ENCODE measurements around the gene SLC6A2.

SLC6A2 gene

GRCh38 chr16:55647343-55647742, 8.4 kb upstream of the SLC6A2 start:
- DNase-seq (ENCODE audit: low read depth) = no peak
- TF ChIP-seq, protein P1, sequence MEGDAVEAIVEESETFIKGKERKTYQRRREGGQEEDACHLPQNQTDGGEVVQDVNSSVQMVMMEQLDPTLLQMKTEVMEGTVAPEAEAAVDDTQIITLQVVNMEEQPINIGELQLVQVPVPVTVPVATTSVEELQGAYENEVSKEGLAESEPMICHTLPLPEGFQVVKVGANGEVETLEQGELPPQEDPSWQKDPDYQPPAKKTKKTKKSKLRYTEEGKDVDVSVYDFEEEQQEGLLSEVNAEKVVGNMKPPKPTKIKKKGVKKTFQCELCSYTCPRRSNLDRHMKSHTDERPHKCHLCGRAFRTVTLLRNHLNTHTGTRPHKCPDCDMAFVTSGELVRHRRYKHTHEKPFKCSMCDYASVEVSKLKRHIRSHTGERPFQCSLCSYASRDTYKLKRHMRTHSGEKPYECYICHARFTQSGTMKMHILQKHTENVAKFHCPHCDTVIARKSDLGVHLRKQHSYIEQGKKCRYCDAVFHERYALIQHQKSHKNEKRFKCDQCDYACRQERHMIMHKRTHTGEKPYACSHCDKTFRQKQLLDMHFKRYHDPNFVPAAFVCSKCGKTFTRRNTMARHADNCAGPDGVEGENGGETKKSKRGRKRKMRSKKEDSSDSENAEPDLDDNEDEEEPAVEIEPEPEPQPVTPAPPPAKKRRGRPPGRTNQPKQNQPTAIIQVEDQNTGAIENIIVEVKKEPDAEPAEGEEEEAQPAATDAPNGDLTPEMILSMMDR (conservative IDR thresholded peaks at IDR 0.05; ENCODE audit: low read depth, low read length) = no peak
- H3K4me3 ChIP-seq (ENCODE audit: low read depth, low read length) = no peak overlapping the region

- no peak overlapping the region for H3K4me3 ChIP-seq (ENCODE audit: low read depth, low read length)
- no peak for DNase-seq (ENCODE audit: low read depth)
- TF ChIP-seq, protein P1 (conservative IDR thresholded peaks at IDR 0.05; ENCODE audit: low read depth, low read length) = no peak
These were observed 8.0 kb upstream of the SLC6A2 start for GRCh38 chr16:55647798-55648197.

- no peak for DNase-seq (ENCODE audit: low read depth)
- H3K4me3 ChIP-seq (ENCODE audit: low read depth, low read length) = no peak overlapping the region
- TF ChIP-seq, protein P1 (conservative IDR thresholded peaks at IDR 0.05; ENCODE audit: low read depth, low read length) = no peak
These were observed 3.7 kb upstream of the SLC6A2 start for GRCh38 chr16:55651841-55652824.

DNA sequence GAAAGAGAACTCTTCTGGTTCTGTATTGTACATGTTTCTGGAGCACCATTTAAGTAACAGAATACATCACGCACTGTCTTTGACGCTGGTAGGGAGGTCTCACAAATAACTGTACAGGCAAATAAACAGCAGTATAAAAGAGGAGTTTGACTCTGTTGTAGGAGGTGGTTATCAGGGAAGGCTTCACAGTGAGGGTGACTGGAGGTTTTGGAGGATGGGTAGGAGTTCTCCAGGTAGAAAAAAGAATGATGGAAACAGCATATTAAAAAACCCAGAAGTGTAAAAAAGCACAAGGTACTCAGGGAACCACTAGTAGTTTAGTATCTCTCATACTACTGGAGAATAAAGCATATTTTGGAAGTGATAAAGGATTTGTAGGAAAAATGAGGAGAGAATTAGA, 2.7 kb upstream of the SLC6A2 start:
- no peak for DNase-seq (ENCODE audit: low read depth)
- TF ChIP-seq, protein P1 (conservative IDR thresholded peaks at IDR 0.05; ENCODE audit: low read depth, low read length) = no peak
- no peak overlapping the region for H3K4me3 ChIP-seq (ENCODE audit: low read depth, low read length)

- DNase-seq (ENCODE audit: low read depth) = no peak
- TF ChIP-seq, protein P1 (conservative IDR thresholded peaks at IDR 0.05; ENCODE audit: low read depth, low read length) = no peak
- no peak overlapping the region for H3K4me3 ChIP-seq (ENCODE audit: low read depth, low read length)
These were observed 349 bp upstream of the SLC6A2 start for GRCh38 chr16:55655381-55655896.

- no peak overlapping the region for H3K4me3 ChIP-seq (ENCODE audit: low read depth, low read length)
These were observed 904 bp downstream of the SLC6A2 start for GRCh38 chr16:55656691-55657092.

More at GRCh38 chr16:55656691-55657092, 904 bp downstream of the SLC6A2 start:
- TF ChIP-seq, protein P1 (conservative IDR thresholded peaks at IDR 0.05; ENCODE audit: low read depth, low read length) = no peak
- DNase-seq (ENCODE audit: low read depth) = no peak

All from choroid plexus epithelial cell (primary cell).